HFF-Myc (cell line): ENCODE measurements around the gene RAB37.

Source experiments
- DNase-seq: peaks from one replicate; pipeline ENCODE4 v3.0.0-alpha.2; 2011; ENCODE audit warnings: low read depth; ENCODE audit errors: extremely low read depth
- H3K4me3 ChIP-seq: replicated peaks from 2 replicates; pipeline ENCODE4 v1.5.1; 2011; ENCODE audit warnings: low read depth, mild to moderate bottlenecking, control low read depth, low read length
- CTCF ChIP-seq: IDR thresholded peaks from 2 replicates; pipeline ENCODE4 v1.5.1; 2012; ENCODE audit warnings: mild to moderate bottlenecking, low read depth, low read length, control low read depth; ENCODE audit errors: missing control alignments

Gene RAB37

DNA sequence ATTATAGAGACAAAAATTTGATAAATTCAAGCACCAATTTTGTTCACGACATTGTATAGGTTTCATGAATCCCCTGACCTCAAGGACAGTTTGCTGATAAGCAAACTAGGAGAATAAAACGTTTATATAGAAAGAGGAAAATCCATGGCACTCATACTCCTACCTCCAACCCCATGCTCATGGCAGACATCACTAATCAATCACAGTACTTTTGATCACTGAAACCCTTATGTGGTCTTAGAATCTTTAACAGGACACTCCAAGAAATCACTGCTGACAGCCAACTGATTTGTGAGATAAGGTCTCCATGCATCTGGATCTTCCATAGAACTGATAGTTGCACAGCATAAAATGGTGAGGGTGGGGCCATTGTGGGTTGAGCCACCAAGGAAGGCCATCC is 6.7 kb downstream of the RAB37 start:
- H3K4me3 ChIP-seq, result no peak overlapping the region
- DNase-seq, result no peak
- no peak for TF ChIP-seq CTCF

DNA sequence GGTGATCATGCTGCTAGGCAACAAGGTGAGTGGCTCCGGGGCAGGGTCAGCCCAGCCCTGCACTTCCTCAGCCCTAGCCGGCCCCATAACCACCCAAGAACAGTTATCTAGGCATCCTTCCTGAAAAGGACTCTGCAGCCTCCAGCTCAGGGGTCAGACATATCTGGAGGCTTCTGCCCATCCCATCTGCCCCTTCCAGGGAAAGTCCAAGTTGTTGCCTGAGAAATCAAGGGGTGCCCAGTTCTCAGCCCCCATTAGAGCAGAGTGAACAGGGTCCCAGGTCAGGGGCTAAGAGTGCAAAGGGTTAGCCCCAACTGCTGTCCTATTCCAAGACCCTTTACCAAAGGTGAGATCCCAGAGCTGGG is 7.3 kb downstream of the RAB37 start:
- H3K4me3 ChIP-seq, result no peak overlapping the region
- no peak for DNase-seq
- no peak for TF ChIP-seq CTCF

GRCh38 chr17:74744714-74745547 is 7.9 kb downstream of the RAB37 start:
- H3K4me3 ChIP-seq, result no peak overlapping the region
- peak; percentile 32 for DNase-seq
- peak; percentile 100 for TF ChIP-seq CTCF

GRCh38 chr17:74745548-74746177 is 8.6 kb downstream of the RAB37 start:
- no peak overlapping the region for H3K4me3 ChIP-seq
- TF ChIP-seq CTCF, result no peak
- no peak for DNase-seq

DNA sequence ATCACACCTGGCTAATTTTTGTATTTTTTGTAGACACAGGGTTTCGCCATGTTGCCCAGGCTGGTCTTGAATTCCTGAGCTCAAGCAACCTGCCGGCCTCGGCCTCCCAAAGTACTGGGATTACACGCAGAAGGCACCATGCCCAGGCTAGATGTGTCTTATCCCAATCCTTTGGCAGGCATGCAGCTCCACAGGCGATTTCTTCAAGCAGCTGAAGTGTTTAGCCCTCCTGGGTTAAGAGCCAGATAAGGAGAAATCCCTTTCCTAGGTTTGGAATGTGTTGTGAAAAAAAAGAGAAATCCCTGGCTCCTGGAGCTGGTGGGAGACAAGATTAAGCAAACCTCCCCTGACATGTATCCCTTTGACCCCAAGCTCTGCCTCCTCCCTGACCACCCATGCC is 9.3 kb downstream of the RAB37 start:
- DNase-seq, result no peak
- no peak overlapping the region for H3K4me3 ChIP-seq
- TF ChIP-seq CTCF, result no peak

GRCh38 chr17:74746922-74747321 is 9.9 kb downstream of the RAB37 start:
- TF ChIP-seq CTCF, result no peak
- DNase-seq, result no peak
- H3K4me3 ChIP-seq, result no peak overlapping the region
